ENCODE results near the gene PACRG. TPM values are rescaled to one million over a fixed set of nuclear protein-coding genes. Genes with fewer than 3 reads are reported as not detected.

Gene PACRG
- polyA plus RNA-seq, 1 donor (not counting 4 experiments of a cell fraction or from before 2014, with no cell fraction given): 0.31 TPM

- H2AFZ ChIP-seq (ENCODE audit: control insufficient read depth, low read length): no peak overlapping the region
- no peaks in the 10 kb centered on the region for H3K79me2 ChIP-seq (ENCODE audit: control insufficient read depth, insufficient read depth, low read length)
- H3K36me3 ChIP-seq (ENCODE audit: control insufficient read depth in 2 of 2, extremely low read depth in 1 of 2, insufficient read depth in 2 of 2, low read length in 2 of 2): no peaks in the 10 kb centered on the region
- TF ChIP-seq EZH2 (IDR thresholded peaks at IDR 0.05; ENCODE audit: low read length): no peak
- TF ChIP-seq CTCF (optimal IDR thresholded peaks at IDR 0.05 in 1 of 3, IDR thresholded peaks at IDR 0.05 in 1 of 3, conservative IDR thresholded peaks at IDR 0.05 in 1 of 3; ENCODE audit: extremely low read depth in 1 of 3, insufficient read depth in 2 of 3, low read length in 3 of 3): no peak
- H4K20me1 ChIP-seq (ENCODE audit: control insufficient read depth, extremely low read depth, insufficient read depth, low read length): no peaks in the 10 kb centered on the region
- no peaks in the 10 kb centered on the region for H3K27me3 ChIP-seq (ENCODE audit: control insufficient read depth, extremely low read depth, insufficient read depth, low read length)
- DNase-seq (ENCODE audit: low read depth, low spot score) (no peak), FAIRE-seq (no peak)
- no peak overlapping the region for H3K27ac ChIP-seq (ENCODE audit: control insufficient read depth, insufficient read depth, low read length)
- dilution Hi-C loops (cut with MboI; ENCODE audit: extremely low pct_ligation_motif_present, low sequenced_read_pairs): no loop called here
- no peaks in the 10 kb centered on the region for H3K9me1 ChIP-seq (ENCODE audit: control insufficient read depth, extremely low read depth, insufficient read depth, low read length)
- H3K4me3 ChIP-seq (ENCODE audit: control insufficient read depth in 2 of 3, extremely low read depth in 1 of 3, insufficient read depth in 2 of 3, low read depth in 1 of 3, low read length in 3 of 3): no peak overlapping the region
- H3K9ac ChIP-seq (ENCODE audit: control insufficient read depth, extremely low read depth, insufficient read depth, low read length): no peak overlapping the region
- no peaks in the 10 kb centered on the region for H3K4me1 ChIP-seq (ENCODE audit: control insufficient read depth, extremely low read depth, insufficient read depth, low read length)
- no peak overlapping the region for H3K4me2 ChIP-seq (ENCODE audit: control insufficient read depth, extremely low read depth, insufficient read depth, low read depth, low read length)
- H3K9me3 ChIP-seq (ENCODE audit: control insufficient read depth, low read depth, low read length): no peaks in the 10 kb centered on the region
Measured at GRCh38 chr6:163327165-163327880, 599.5 kb downstream of the PACRG start.

- TF ChIP-seq CTCF (optimal IDR thresholded peaks at IDR 0.05 in 1 of 3, IDR thresholded peaks at IDR 0.05 in 1 of 3, conservative IDR thresholded peaks at IDR 0.05 in 1 of 3; ENCODE audit: extremely low read depth in 1 of 3, insufficient read depth in 2 of 3, low read length in 3 of 3) (no peak), EZH2 (IDR thresholded peaks at IDR 0.05; ENCODE audit: low read length) (no peak)
- Histone ChIP-seq H3K4me1 (ENCODE audit: control insufficient read depth, extremely low read depth, insufficient read depth, low read length) (no peaks in the 10 kb centered on the region), H3K9ac (ENCODE audit: control insufficient read depth, extremely low read depth, insufficient read depth, low read length) (no peak overlapping the region), H3K4me2 (ENCODE audit: control insufficient read depth, extremely low read depth, insufficient read depth, low read depth, low read length) (no peak overlapping the region), H3K9me1 (ENCODE audit: control insufficient read depth, extremely low read depth, insufficient read depth, low read length) (no peaks in the 10 kb centered on the region), H3K36me3 (ENCODE audit: control insufficient read depth in 2 of 2, extremely low read depth in 1 of 2, insufficient read depth in 2 of 2, low read length in 2 of 2) (no peaks in the 10 kb centered on the region), H3K4me3 (ENCODE audit: control insufficient read depth in 2 of 3, extremely low read depth in 1 of 3, insufficient read depth in 2 of 3, low read depth in 1 of 3, low read length in 3 of 3) (no peak overlapping the region), H2AFZ (ENCODE audit: control insufficient read depth, low read length) (no peak overlapping the region), H4K20me1 (ENCODE audit: control insufficient read depth, extremely low read depth, insufficient read depth, low read length) (no peaks in the 10 kb centered on the region), H3K9me3 (ENCODE audit: control insufficient read depth, low read depth, low read length) (no peaks in the 10 kb centered on the region), H3K27ac (ENCODE audit: control insufficient read depth, insufficient read depth, low read length) (no peak overlapping the region), H3K79me2 (ENCODE audit: control insufficient read depth, insufficient read depth, low read length) (no peaks in the 10 kb centered on the region), H3K27me3 (ENCODE audit: control insufficient read depth, extremely low read depth, insufficient read depth, low read length) (no peaks in the 10 kb centered on the region)
- dilution Hi-C loops (cut with MboI; ENCODE audit: extremely low pct_ligation_motif_present, low sequenced_read_pairs): no loop called here
- no peak for FAIRE-seq
- DNase-seq (ENCODE audit: low read depth, low spot score): no peak
Measured at GRCh38 chr6:163327921-163328320, 600.1 kb downstream of the PACRG start.
